Erythroblast (primary cell): Measurements from ENCODE around the gene AMBRA1.

Experiments used
- DNase-seq, 2 experiments: peaks; one replicate each; lab custom pipeline; 2025; lab: John Stamatoyannopoulos, UW
- GATA1 ChIP-seq: IDR thresholded peaks from 2 replicates; pipeline ENCODE4 v1.6.1; 2011; ENCODE audit warnings: low read depth, mild to moderate bottlenecking, control low read depth, low read length, moderate library complexity
- POLR2A ChIP-seq: IDR thresholded peaks from 2 replicates; pipeline ENCODE4 v1.6.1; 2011; ENCODE audit warnings: mild to moderate bottlenecking, low read length

Gene AMBRA1

DNA sequence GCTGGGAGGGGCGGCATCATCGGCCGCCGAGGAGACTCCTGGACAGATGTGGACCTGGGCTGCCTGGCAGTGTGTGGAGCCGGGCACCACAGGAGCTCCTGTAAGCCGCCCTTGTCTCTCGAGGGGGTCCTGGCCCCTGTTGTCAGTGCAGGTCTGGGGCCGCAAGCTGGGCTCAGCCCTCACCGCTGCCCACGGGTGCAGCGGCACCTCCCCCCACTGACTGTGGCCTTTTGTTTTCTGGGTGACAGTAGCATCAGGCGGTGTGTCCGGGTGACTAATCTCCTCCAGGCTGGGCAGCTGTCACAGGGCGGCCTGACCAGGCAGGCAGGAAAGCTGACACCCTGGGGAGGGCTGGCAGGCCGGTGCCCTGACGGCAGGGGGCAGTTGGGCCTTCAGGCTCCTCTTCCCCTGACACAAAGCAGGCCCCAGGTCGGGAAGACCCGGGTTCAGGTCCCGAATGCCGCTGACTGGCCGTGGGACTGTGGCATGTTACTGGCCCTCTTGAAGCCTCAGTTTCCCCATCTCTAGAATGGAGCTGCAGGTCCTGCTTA is 230.3 kb downstream of the AMBRA1 start:
- no peak for TF ChIP-seq POLR2A
- DNase-seq = no peak

GRCh38 chr11:46363031-46363407 is 230.8 kb downstream of the AMBRA1 start:
- DNase-seq = peak in 1 of 2 experiments; percentile 17
- TF ChIP-seq GATA1 (no peak), POLR2A (no peak)

DNA sequence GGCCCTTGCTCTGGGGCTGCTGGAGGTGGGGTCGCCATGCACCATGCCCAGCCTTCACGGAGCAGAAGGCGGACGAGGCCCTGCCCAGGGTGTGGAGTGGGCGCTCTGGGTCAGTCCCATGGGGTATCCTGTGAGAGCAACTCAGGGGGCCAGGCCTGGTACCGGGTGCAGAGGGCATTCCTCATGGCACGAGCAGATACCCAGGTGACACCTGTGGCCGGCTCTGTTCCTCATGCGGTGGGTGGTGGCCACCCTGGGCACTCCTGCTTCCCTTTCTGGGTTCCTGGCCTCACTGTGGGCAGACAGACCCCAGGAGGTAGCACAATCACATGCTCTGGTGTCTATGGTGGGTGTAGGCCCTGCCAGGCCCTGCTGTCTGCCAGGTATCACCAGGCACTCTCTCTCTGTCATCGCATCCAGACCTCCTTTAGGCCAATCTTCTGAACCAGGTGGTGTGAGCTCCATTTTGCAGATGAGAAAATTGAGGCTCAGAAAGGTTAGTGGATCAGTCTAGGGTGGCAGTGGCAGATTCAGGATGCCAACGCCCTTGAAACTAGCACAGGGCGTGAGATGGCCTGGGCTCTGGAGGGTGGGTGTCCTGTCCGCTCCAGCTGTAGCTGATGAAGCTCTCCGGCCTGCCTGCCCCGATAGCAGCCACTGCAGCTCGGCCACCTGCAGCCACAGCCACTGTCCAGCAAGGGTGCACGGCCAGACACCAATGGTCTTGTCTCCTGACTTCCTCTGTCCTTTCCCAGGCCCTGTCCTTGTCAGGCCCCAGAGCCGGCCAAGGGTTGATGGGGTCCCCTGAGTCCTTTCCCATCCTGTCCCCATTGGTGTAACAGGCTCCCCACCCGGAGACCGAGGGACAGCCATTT is 231.4 kb downstream of the AMBRA1 start:
- no peak for DNase-seq
- TF ChIP-seq POLR2A (no peak), GATA1 (no peak)

DNA sequence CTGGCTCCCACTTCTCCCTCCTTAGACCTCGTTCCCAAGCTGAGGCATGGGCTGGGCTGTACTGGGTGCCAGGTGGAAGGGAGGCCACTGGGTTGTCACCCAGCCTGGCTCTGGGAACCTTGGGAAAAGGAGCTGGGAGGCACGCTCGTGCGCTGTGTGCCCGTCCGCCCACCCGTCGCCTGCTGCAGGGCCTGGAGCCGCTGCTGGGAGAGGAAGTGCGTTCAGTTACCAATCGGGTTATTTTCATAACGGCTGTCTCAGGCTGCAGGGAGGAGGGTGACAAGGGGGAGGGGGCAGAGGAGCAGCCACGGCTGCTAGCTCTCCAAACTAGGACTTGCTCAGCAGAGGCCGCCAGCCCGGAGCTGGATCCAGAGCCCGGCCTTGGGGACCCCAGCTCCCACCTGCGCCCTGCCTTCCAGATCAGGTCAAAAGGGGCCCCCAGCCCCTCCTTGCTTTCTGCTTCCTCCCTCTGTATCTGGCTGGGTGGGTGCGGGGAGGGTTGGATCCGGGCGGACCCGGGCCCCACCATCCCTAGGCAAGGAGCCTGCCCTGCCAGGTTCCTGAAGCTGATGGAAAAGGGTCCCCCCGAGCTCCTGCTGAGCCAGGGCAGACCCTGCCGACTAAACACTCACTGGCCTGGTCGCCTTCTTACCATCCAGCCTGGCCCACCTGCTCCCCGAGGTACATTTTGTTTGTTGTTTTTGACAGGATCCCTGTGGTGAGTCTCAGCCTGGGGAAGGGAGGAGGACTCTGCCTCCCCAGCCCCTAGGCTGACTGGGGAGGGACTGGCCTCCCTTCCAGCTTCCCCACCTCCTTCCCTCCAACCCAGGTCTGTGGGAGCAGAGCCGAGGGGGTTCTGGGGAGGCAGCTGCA is 232.3 kb downstream of the AMBRA1 start:
- peak; percentile 45 to 58 for DNase-seq
- TF ChIP-seq POLR2A (peak; percentile 25), GATA1 (no peak)

DNA sequence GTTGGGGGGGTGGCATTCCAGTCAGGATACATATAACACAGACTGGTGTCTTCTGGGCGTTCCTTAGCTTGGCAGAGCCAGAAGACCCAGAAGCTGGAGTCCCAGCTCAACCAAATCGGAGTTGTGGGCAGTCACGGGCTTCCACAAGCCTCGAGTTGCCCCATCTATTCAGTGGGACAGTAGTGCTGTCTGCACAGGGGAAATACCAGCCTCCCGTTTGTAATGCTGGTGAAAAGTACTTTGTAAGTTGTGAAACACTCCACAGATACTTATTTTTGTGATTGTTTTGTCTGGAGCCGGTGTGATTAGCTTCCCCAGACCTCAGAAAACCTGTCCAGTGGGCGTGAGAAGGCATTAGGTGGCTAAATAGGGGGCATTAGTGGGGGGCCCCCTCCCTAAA is 232.9 kb downstream of the AMBRA1 start:
- no peak for DNase-seq
- TF ChIP-seq GATA1 (no peak), POLR2A (no peak)

DNA sequence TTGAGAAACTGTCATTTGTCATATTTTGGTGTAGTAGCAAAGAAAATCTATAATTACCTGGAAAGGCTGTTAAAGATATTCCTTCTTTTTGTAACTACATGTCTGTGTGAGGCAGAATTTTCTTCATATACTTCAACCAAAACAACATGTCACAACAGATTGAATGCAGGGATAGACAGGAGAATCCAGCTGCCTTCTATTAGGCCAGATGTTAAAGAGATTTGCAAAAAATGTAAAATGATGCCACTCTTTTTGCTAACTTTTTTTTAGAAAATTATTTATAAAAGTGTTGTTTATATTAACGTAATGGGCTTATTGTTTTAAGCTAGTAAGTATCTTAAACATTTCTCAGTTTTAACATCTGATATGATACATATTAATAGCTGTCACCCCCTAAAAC is 233.9 kb downstream of the AMBRA1 start:
- no peak for DNase-seq
- no peak for TF ChIP-seq GATA1
- TF ChIP-seq POLR2A = no peak

DNA sequence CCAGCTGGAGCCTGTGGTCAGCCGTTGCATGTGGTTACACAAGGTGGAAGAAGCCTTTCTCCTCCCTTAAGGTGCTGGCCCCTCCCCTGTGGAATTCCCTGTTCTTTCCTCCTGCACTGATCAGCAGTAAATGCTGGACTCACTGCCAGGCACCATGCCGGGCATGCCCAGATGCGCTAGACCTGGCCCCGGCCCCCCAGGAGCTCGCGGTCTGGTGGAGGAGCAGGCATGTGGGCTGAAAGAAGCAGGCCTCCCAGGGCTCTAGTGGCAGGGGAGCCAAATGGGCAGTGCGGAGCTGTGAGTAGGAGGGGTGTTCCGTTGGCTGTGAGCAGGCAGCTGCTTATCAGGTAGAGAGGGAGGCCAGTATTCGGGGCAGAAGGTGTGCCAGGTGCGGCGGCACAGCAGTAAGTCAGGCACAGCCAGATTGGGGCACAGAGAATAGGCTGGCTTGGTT is 236.3 kb downstream of the AMBRA1 start:
- no peak for DNase-seq
- no peak for TF ChIP-seq POLR2A
- no peak for TF ChIP-seq GATA1

DNA sequence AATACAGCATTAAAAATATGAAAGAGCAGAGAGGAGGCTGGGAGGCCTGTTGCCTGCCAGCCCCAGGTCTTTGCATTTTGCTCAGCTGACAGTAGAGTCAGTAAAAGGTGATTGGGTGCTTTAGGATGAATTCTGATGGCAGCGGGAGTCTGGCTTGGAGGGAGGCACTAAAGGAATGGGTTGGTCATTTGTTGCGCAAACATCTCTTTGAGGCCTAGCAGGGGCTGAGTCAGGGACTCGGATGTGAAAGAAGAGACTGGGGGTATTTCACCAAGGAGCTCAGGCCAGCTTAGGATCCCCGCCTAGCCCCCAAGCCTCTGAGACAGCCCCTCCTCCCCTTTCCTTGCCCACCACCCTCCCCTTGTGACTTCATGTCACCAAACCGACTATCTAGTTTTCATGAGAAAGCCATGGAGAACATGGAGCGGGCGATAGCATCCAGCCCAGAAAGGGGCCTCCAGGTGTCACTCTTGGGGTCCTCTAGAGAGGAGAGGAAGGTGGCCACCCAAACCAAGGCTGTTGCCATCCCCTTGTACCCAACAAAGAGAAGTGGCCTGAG is 236.8 kb downstream of the AMBRA1 start:
- TF ChIP-seq GATA1 (no peak), POLR2A (no peak)
- peak in 1 of 2 experiments; percentile 45 for DNase-seq

- no peak for DNase-seq
- no peak for TF ChIP-seq POLR2A
- TF ChIP-seq GATA1 = no peak
These were observed 240.1 kb downstream of the AMBRA1 start for GRCh38 chr11:46353698-46354097.

GRCh38 chr11:46352063-46352841 is 241.6 kb downstream of the AMBRA1 start:
- DNase-seq = peak; percentile 61 to 69
- no peak for TF ChIP-seq GATA1
- TF ChIP-seq POLR2A = no peak

GRCh38 chr11:46351606-46352005 is 242.2 kb downstream of the AMBRA1 start:
- TF ChIP-seq GATA1 (no peak), POLR2A (no peak)
- DNase-seq = no peak

DNA sequence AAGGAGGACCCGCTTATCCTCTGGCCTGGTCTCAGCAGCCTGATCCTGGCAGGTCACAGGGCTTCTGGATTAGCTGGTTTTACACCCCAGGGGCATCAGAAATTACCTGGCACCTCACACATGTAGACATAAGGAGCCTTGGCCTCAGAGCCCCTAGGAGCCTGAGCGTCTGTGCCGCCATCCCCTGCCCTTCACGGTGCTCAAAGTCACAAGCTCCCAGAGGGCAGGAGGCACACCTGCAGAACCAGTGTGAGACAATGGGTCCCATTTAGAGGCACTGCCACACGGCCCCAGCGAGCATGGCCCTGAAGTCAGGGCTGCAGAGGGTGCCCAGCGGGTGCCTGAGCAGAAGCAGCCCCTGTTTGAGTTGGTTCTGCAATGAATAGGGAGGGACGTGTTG is 242.7 kb downstream of the AMBRA1 start:
- no peak for DNase-seq
- TF ChIP-seq GATA1 (no peak), POLR2A (no peak)

GRCh38 chr11:46350695-46351094 is 243.1 kb downstream of the AMBRA1 start:
- TF ChIP-seq GATA1 (no peak), POLR2A (no peak)
- DNase-seq = no peak
